ENCODE measurements around the gene DIPK1B. TPM values are rescaled to one million over a fixed set of nuclear protein-coding genes. Genes with fewer than 3 reads are reported as not detected.

The DIPK1B gene
- total RNA-seq, 1 donor from 2014 or later, result 22.4 TPM

- peaks cover 44% of the 10 kb centered on the region for H4K20me1 ChIP-seq (ENCODE audit: insufficient read depth, low read length)
- no peak overlapping the region for H2AFZ ChIP-seq (ENCODE audit: low read depth, low read length)
- Mint-ChIP-seq H3K4me1 (ENCODE audit: low read depth, unreplicated experiment) (no peaks in the 10 kb centered on the region), H3K9me3 (ENCODE audit: unreplicated experiment) (no peaks in the 10 kb centered on the region), H3K36me3 (ENCODE audit: low read depth, unreplicated experiment) (no peaks in the 10 kb centered on the region), H3K27me3 (ENCODE audit: low read depth, unreplicated experiment) (peaks cover 8% of the 10 kb centered on the region), H3K4me3 (ENCODE audit: unreplicated experiment) (no peak overlapping the region), H3K27ac (ENCODE audit: unreplicated experiment) (no peak overlapping the region)
- no peaks in the 10 kb centered on the region for H3K9me3 ChIP-seq (ENCODE audit: insufficient read depth, low read depth, low read length)
- no peak overlapping the region for H3K4me3 ChIP-seq (ENCODE audit: insufficient read depth, low read depth, low read length)
- H3K9ac ChIP-seq (ENCODE audit: low read length), result no peak overlapping the region
- FAIRE-seq, result no peak
- no peak overlapping the region for H3K4me2 ChIP-seq (ENCODE audit: low read length)
- H3K79me2 ChIP-seq (ENCODE audit: insufficient read depth, low read length), result peaks cover 17% of the 10 kb centered on the region
- no peak for DNase-seq (ENCODE audit: low read depth)
- H3K27me3 ChIP-seq (ENCODE audit: insufficient read depth, low read length), result no peaks in the 10 kb centered on the region
- peaks cover 7% of the 10 kb centered on the region for H3K4me1 ChIP-seq (ENCODE audit: insufficient read depth, low read length)
- H3K27ac ChIP-seq (ENCODE audit: low read depth, low read length), result no peak overlapping the region
- TF ChIP-seq EZH2 (IDR thresholded peaks at IDR 0.05; ENCODE audit: insufficient read depth, low read length) (no peak), CTCF (IDR thresholded peaks at IDR 0.05; ENCODE audit: insufficient read depth, low read depth, low read length) (no peak)
- no peaks in the 10 kb centered on the region for H3K36me3 ChIP-seq (ENCODE audit: insufficient read depth, low read length)
These were observed 27.6 kb upstream of the DIPK1B start for GRCh38 chr9:136684799-136685198.

- H2AFZ ChIP-seq (ENCODE audit: low read depth, low read length), result no peak overlapping the region
- H3K9ac ChIP-seq (ENCODE audit: low read length), result no peak overlapping the region
- FAIRE-seq (no peak), DNase-seq (ENCODE audit: low read depth) (no peak)
- no peak overlapping the region for H3K27ac ChIP-seq (ENCODE audit: low read depth, low read length)
- no peaks in the 10 kb centered on the region for H3K36me3 ChIP-seq (ENCODE audit: insufficient read depth, low read length)
- TF ChIP-seq CTCF (IDR thresholded peaks at IDR 0.05; ENCODE audit: insufficient read depth, low read depth, low read length), result no peak
- TF ChIP-seq EZH2 (IDR thresholded peaks at IDR 0.05; ENCODE audit: insufficient read depth, low read length), result no peak
- no peaks in the 10 kb centered on the region for H3K27me3 ChIP-seq (ENCODE audit: insufficient read depth, low read length)
- H3K4me3 ChIP-seq (ENCODE audit: insufficient read depth, low read depth, low read length), result no peak overlapping the region
- H3K4me1 ChIP-seq (ENCODE audit: insufficient read depth, low read length), result peaks cover 7% of the 10 kb centered on the region
- H3K27ac Mint-ChIP-seq (ENCODE audit: unreplicated experiment), result no peak overlapping the region
- no peaks in the 10 kb centered on the region for H3K9me3 ChIP-seq (ENCODE audit: insufficient read depth, low read depth, low read length)
- H3K4me1 Mint-ChIP-seq (ENCODE audit: low read depth, unreplicated experiment), result no peaks in the 10 kb centered on the region
- H3K36me3 Mint-ChIP-seq (ENCODE audit: low read depth, unreplicated experiment), result no peaks in the 10 kb centered on the region
- no peaks in the 10 kb centered on the region for H3K9me3 Mint-ChIP-seq (ENCODE audit: unreplicated experiment)
- H3K79me2 ChIP-seq (ENCODE audit: insufficient read depth, low read length), result peaks cover 17% of the 10 kb centered on the region
- H3K27me3 Mint-ChIP-seq (ENCODE audit: low read depth, unreplicated experiment), result peaks cover 11% of the 10 kb centered on the region
- peaks cover 42% of the 10 kb centered on the region for H4K20me1 ChIP-seq (ENCODE audit: insufficient read depth, low read length)
- peak overlapping the region; percentile 95 for H3K4me2 ChIP-seq (ENCODE audit: low read length)
- no peak overlapping the region for H3K4me3 Mint-ChIP-seq (ENCODE audit: unreplicated experiment)
These were observed 27.2 kb upstream of the DIPK1B start for GRCh38 chr9:136685216-136685615.

GRCh38 chr9:136685790-136686533, 26.4 kb upstream of the DIPK1B start:
- Histone ChIP-seq H3K27me3 (ENCODE audit: insufficient read depth, low read length) (no peaks in the 10 kb centered on the region), H3K79me2 (ENCODE audit: insufficient read depth, low read length) (peaks cover 17% of the 10 kb centered on the region), H3K9ac (ENCODE audit: low read length) (peak overlapping the region; percentile 76), H3K4me2 (ENCODE audit: low read length) (peak overlapping the region; percentile 95), H3K27ac (ENCODE audit: low read depth, low read length) (no peak overlapping the region), H3K9me3 (ENCODE audit: insufficient read depth, low read depth, low read length) (no peaks in the 10 kb centered on the region), H3K36me3 (ENCODE audit: insufficient read depth, low read length) (no peaks in the 10 kb centered on the region), H3K4me1 (ENCODE audit: insufficient read depth, low read length) (peaks cover 7% of the 10 kb centered on the region), H3K4me3 (ENCODE audit: insufficient read depth, low read depth, low read length) (peak overlapping the region; percentile 65), H4K20me1 (ENCODE audit: insufficient read depth, low read length) (peaks cover 42% of the 10 kb centered on the region), H2AFZ (ENCODE audit: low read depth, low read length) (peak overlapping the region; percentile 86)
- TF ChIP-seq CTCF (IDR thresholded peaks at IDR 0.05; ENCODE audit: insufficient read depth, low read depth, low read length) (no peak), EZH2 (IDR thresholded peaks at IDR 0.05; ENCODE audit: insufficient read depth, low read length) (no peak)
- Mint-ChIP-seq H3K36me3 (ENCODE audit: low read depth, unreplicated experiment) (no peaks in the 10 kb centered on the region), H3K4me3 (ENCODE audit: unreplicated experiment) (peak overlapping the region; percentile 88), H3K4me1 (ENCODE audit: low read depth, unreplicated experiment) (no peaks in the 10 kb centered on the region), H3K27me3 (ENCODE audit: low read depth, unreplicated experiment) (peaks cover 13% of the 10 kb centered on the region), H3K27ac (ENCODE audit: unreplicated experiment) (no peak overlapping the region), H3K9me3 (ENCODE audit: unreplicated experiment) (no peaks in the 10 kb centered on the region)
- no peak for FAIRE-seq
- no peak for DNase-seq (ENCODE audit: low read depth)

All from astrocyte (in vitro differentiated cells and primary cell).